IMR-90 (cell line): ENCODE results near the gene TNFRSF14. TPM values are rescaled to one million over a fixed set of nuclear protein-coding genes. Genes with fewer than 3 reads are reported as not detected.

Experiments used
- ATAC-seq: fragments of 200-7000 bp; cut with Tn5 transposase; 2 replicates; pipeline ENCODE4 v1.9.1; 2020; ENCODE audit warnings: low read depth, mild to moderate bottlenecking, moderate library complexity
- BruUV-seq: library from RNA; stranded (reverse); fragments of 400-500 nt; replicated peaks from 2 replicates; lab custom pipeline; 2021; lab: Mats Ljungman, UMichigan
- CTCF ChIA-PET: fragments of 300-600 bp; formaldehyde crosslinking; extraction: SDS; loops from one replicate; lab custom pipeline; 2021; ENCODE audit warnings: antibody characterized with exemption; lab: Yijun Ruan, JAX
- POLR2A ChIA-PET: fragments of 300-600 bp; sonication (Branson Sonifier 250); formaldehyde crosslinking; loops from one replicate; lab custom pipeline; 2022; ENCODE audit warnings: antibody characterized with exemption; ENCODE audit not compliant: unreplicated experiment; lab: Charles Lee
- DNase-seq: peaks from one replicate; pipeline ENCODE4 v3.0.0; 2013
- H2AFZ ChIP-seq: replicated peaks from 2 replicates; pipeline ENCODE3; 2013; ENCODE audit warnings: low read length, mild to moderate bottlenecking; ENCODE audit not compliant: poor library complexity
- H2AK5ac ChIP-seq: 2 replicates; pipeline ENCODE4 v1.6.1; 2013; ENCODE audit warnings: low read depth, low read length, inconsistent platforms
- H2AK9ac ChIP-seq: replicated peaks from 2 replicates; pipeline ENCODE3; 2013; ENCODE audit warnings: mild to moderate bottlenecking, low read depth, low read length, moderate library complexity; ENCODE audit not compliant: poor library complexity
- H2BK120ac ChIP-seq: 2 replicates; pipeline ENCODE4 v1.6.1; 2013; ENCODE audit warnings: low read depth, low read length, inconsistent platforms
- H2BK15ac ChIP-seq: 3 replicates; pipeline ENCODE4 v1.6.1; 2013; ENCODE audit warnings: low read depth, low read length, inconsistent platforms
- H2BK20ac ChIP-seq: 2 replicates; pipeline ENCODE4 v1.6.1; 2013; ENCODE audit warnings: low read depth, mild to moderate bottlenecking, inconsistent platforms, low read length, moderate library complexity
- H2BK5ac ChIP-seq: 2 replicates; pipeline ENCODE4 v1.6.1; 2013; ENCODE audit warnings: mild to moderate bottlenecking, low read depth, low read length, inconsistent platforms; ENCODE audit not compliant: poor library complexity, severe bottlenecking
- H3K14ac ChIP-seq: replicated peaks from 2 replicates; pipeline ENCODE4 v1.6.1; 2013; ENCODE audit warnings: low read depth, low read length, inconsistent platforms
- H3K18ac ChIP-seq: 2 replicates; pipeline ENCODE4 v1.6.1; 2013; ENCODE audit warnings: low read depth, low read length, control low read depth
- H3K23ac ChIP-seq: 2 replicates; pipeline ENCODE4 v1.6.1; 2013; ENCODE audit warnings: low read depth, low read length, inconsistent platforms
- H3K27ac ChIP-seq: 2 replicates; pipeline ENCODE4 v1.5.1; 2013; ENCODE audit warnings: mild to moderate bottlenecking, control low read depth, low read length; ENCODE audit not compliant: insufficient read depth
- H3K27me3 ChIP-seq: 2 replicates; pipeline ENCODE4 v1.6.1; 2013; ENCODE audit warnings: low read length; ENCODE audit not compliant: control insufficient read depth, insufficient read depth
- H3K36me3 ChIP-seq: 2 replicates; pipeline ENCODE4 v1.6.1; 2013; ENCODE audit warnings: low read length, mixed read lengths; ENCODE audit not compliant: control insufficient read depth, insufficient read depth
- H3K4ac ChIP-seq: 2 replicates; pipeline ENCODE4 v1.6.1; 2013; ENCODE audit warnings: low read depth, low read length, inconsistent platforms
- H3K4me1 ChIP-seq: 2 replicates; pipeline ENCODE4 v1.6.1; 2013; ENCODE audit warnings: low read length, mixed read lengths; ENCODE audit not compliant: control insufficient read depth, insufficient read depth
- H3K4me2 ChIP-seq: 2 replicates; pipeline ENCODE4 v1.6.1; 2013; ENCODE audit warnings: low read depth, mild to moderate bottlenecking, control low read depth, low read length, moderate library complexity
- H3K4me3 ChIP-seq: 2 replicates; pipeline ENCODE4 v1.5.1; 2013; ENCODE audit warnings: low read depth, mild to moderate bottlenecking, control low read depth, low read length, moderate library complexity; ENCODE audit not compliant: insufficient read depth
- H3K56ac ChIP-seq: 2 replicates; pipeline ENCODE4 v1.6.1; 2013; ENCODE audit warnings: low read length, inconsistent platforms; ENCODE audit not compliant: insufficient read depth; ENCODE audit errors: extremely low read depth
- H3K79me1 ChIP-seq, 2 experiments: 2 replicates each; pipeline ENCODE4 v1.6.1; 2013; ENCODE audit warnings: low read length in 2 of 2, inconsistent platforms in 1 of 2, low read depth in 1 of 2
- H3K9ac ChIP-seq: 2 replicates; pipeline ENCODE4 v1.6.1; 2013; ENCODE audit warnings: low read depth, low read length, control low read depth
- H3K9me1 ChIP-seq: 2 replicates; pipeline ENCODE4 v1.6.1; 2013; ENCODE audit warnings: low read length, inconsistent platforms; ENCODE audit not compliant: insufficient read depth
- H3K9me3 ChIP-seq: 2 replicates; pipeline ENCODE4 v1.6.1; 2013; ENCODE audit warnings: low read length; ENCODE audit not compliant: control insufficient read depth, insufficient read depth
- H4K20me1 ChIP-seq: 2 replicates; pipeline ENCODE4 v1.6.1; 2013; ENCODE audit warnings: low read length, inconsistent platforms; ENCODE audit not compliant: insufficient read depth
- H4K5ac ChIP-seq: 2 replicates; pipeline ENCODE4 v1.6.1; 2013; ENCODE audit warnings: mild to moderate bottlenecking, low read depth, low read length, control low read depth
- H4K8ac ChIP-seq, 2 experiments: 2 replicates each; pipeline ENCODE4 v1.6.1; 2013; ENCODE audit warnings: low read depth in 2 of 2, low read length in 2 of 2, control low read depth in 1 of 2, inconsistent platforms in 1 of 2
- H4K91ac ChIP-seq: 2 replicates; pipeline ENCODE4 v1.6.1; 2013; ENCODE audit warnings: low read depth, low read length, inconsistent platforms; ENCODE audit not compliant: insufficient read depth
- BHLHE40 ChIP-seq: fragments of 150-350 bp; IDR thresholded peaks from 2 replicates; pipeline ENCODE4 v1.6.1; 2016; ENCODE audit warnings: mild to moderate bottlenecking, low read depth, low read length
- CEBPB ChIP-seq: IDR thresholded peaks from 2 replicates; pipeline ENCODE4 v1.6.1; 2012; ENCODE audit warnings: low read depth, low read length, improper control_type of control experiment
- FOS ChIP-seq: fragments of 150-350 bp; IDR thresholded peaks from 2 replicates; pipeline ENCODE4 v1.6.1; 2016; ENCODE audit warnings: low read depth, low read length
- MAFK ChIP-seq: IDR thresholded peaks from 2 replicates; pipeline ENCODE4 v1.6.1; 2012; ENCODE audit warnings: low read depth, low read length, improper control_type of control experiment
- MAZ ChIP-seq: IDR thresholded peaks from 2 replicates; pipeline ENCODE4 v1.6.1; 2012; ENCODE audit warnings: low read depth, mild to moderate bottlenecking, low read length, improper control_type of control experiment, moderate library complexity, borderline replicate concordance
- MXI1 ChIP-seq: IDR thresholded peaks from 2 replicates; pipeline ENCODE4 v1.6.1; 2012; ENCODE audit warnings: low read depth, mild to moderate bottlenecking, low read length, moderate library complexity, borderline replicate concordance
- NFE2L2 ChIP-seq: fragments of 150-350 bp; IDR thresholded peaks from 2 replicates; pipeline ENCODE4 v1.6.1; 2016; ENCODE audit warnings: low read depth, mild to moderate bottlenecking, low read length
- POLR2A ChIP-seq: IDR thresholded peaks from 2 replicates; pipeline ENCODE4 v1.6.1; 2012; ENCODE audit warnings: mild to moderate bottlenecking, low read depth, low read length
- RAD21 ChIP-seq: IDR thresholded peaks from 2 replicates; pipeline ENCODE4 v1.6.1; 2012; ENCODE audit warnings: low read length, improper control_type of control experiment
- RCOR1 ChIP-seq: IDR thresholded peaks from 2 replicates; pipeline ENCODE4 v1.6.1; 2012; ENCODE audit warnings: mild to moderate bottlenecking, low read length, improper control_type of control experiment; ENCODE audit not compliant: insufficient replicate concordance
- RFX5 ChIP-seq: IDR thresholded peaks from 2 replicates; pipeline ENCODE4 v1.8.0; 2012; ENCODE audit warnings: low read depth, mild to moderate bottlenecking, low read length, moderate library complexity
- SMC3 ChIP-seq: fragments of 150-350 bp; IDR thresholded peaks from 2 replicates; pipeline ENCODE4 v1.6.1; 2016; ENCODE audit warnings: low read depth, mild to moderate bottlenecking, antibody characterized with exemption, low read length, moderate library complexity
- WGBS, 2 experiments: methylation state at CpG; one replicate each; pipeline versions ENCODE4 v1.1.5 to v1.1.7; 2013; ENCODE audit warnings: missing lambda C conversion rate in 2 of 2; ENCODE audit not compliant: insufficient read length in 1 of 2; ENCODE audit errors: extremely low coverage in 2 of 2; 5-methylcytosine and 5-hydroxymethylcytosine counted together
- dilution Hi-C: fragments of 300-500 bp; cut with HindIII; formaldehyde crosslinking; loops from one replicate; pipeline ENCODE4 v1.14.3; 2018; ENCODE audit warnings: low sequenced_read_pairs; ENCODE audit not compliant: unreplicated experiment
- in situ Hi-C: fragments of 300-500 bp; cut with MboI; formaldehyde crosslinking; loops from 3 replicates; pipeline ENCODE4 v1.14.3; 2019; ENCODE audit warnings: low sequenced_read_pairs, inconsistent platforms, mixed read lengths
- intact Hi-C: fragments of 100-400 bp; cut with micrococcal nuclease; formaldehyde crosslinking; loops from 2 replicates; pipeline ENCODE4 v1.10.0; 2022
- polyA plus RNA-seq, 3 experiments: library from polyadenylated mRNA; depleted of rRNA; stranded (reverse); fragments of >200 nt; gene quantifications; 2 replicates each; pipeline ENCODE4 v1.2.3, GENCODE V29; 2012; ENCODE audit warnings: low replicate concordance in 1 of 3
- total RNA-seq: library from RNA; depleted of rRNA; stranded (reverse); fragments of >200 nt; gene quantifications from 2 replicates; pipeline ENCODE4 v1.2.3, GENCODE V29; 2012
- TF ChIP-seq, protein P1 (sequence below): fragments of 150-350 bp; IDR thresholded peaks from 2 replicates; pipeline ENCODE4 v1.6.1; 2017; ENCODE audit warnings: mild to moderate bottlenecking, antibody characterized with exemption, low read length, low read depth
- TF ChIP-seq, protein P2 (sequence below): conservative IDR thresholded peaks from 2 replicates; pipeline ENCODE4 v1.5.1; 2012; ENCODE audit warnings: mild to moderate bottlenecking, low read depth, low read length, improper control_type of control experiment

TNFRSF14 gene
- total and polyA plus RNA-seq, 2 of the 4 experiments (the other 2 are of a cell fraction), result 1.3 to 4.2 TPM

DNA sequence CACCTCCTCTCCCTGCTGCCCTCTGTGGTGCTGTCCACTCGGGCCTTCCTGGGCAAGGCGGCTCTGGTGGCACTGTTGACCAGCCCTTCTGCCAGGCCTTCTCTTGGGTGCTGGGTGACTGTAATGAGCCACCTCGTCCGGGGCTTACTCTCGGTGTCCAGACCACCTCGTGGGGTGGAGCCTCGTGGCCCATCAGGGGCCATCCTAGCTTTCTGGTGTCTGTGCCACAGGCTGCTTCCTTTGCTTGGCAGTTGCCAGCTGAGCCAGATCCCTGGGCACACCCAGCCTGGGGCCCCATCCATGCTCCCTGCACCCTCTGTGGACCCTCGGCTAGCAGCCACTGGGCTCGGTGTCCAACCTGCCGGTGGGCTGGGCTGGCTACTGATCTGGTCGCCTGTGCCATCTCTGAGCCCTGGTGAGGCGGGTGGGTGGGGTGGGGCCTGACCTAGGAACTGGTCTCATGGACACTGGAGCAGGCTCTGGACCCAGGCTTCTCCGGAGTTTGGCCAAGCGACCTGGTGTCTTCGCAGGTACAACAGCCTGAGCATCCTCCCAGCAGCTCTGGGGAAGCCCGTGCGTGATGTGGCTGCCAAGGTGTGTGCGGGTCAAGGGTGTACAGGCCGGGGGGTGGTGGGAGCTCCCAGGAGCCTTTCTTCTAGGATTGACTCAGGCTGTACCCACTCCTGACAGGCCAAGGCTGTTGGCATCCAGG is 31.8 kb downstream of the TNFRSF14 start (continued):
- no peak for TF ChIP-seq BHLHE40

DNA sequence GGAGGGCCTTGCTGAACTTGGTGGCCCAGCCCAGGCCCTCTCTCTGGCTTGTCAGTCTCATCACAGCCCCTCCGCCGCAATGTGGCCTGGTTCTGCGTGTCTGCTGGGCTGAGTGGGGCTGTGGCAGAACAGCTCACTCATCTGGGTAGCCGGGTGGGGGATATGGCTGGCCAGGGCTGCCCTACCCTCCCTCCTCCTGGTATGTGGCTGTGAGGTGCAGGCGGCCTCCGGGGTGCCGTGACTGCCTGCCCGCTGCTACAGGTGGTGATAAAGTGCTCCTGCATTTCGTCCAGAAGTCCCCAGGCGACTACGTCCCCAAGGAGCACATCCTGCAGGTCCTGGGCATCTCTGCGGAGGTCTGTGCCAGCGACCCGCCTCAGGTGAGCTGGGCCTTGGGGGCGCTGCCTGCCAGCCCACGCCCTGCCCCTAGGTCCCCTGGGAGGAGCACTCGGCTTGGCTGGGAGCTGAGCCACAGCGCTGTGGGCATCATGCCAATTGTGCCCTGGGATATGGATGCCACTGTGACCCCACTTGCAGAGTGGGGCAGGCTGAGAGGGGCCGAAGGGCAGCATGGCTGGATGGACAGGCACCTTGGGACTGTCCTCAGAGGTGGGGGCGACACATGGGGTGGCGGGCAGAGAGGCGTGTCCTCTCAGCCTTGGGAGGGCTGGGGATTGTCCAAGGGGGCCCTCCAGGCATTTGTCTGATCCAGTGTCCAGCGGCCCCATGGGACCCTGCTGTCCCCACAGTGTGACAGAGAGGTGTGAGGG is 32.7 kb downstream of the TNFRSF14 start:
- ChIA-PET POLR2A (no interaction called here), CTCF (no interaction called here)
- Histone ChIP-seq H4K5ac (no peak overlapping the region), H3K4me3 (no peak overlapping the region), H4K91ac (no peak overlapping the region), H3K27me3 (no peaks in the 10 kb centered on the region; the same call in 1 of the 2 replicates), H3K79me1 (peaks cover 0 to 24% of the 10 kb centered on the region in 2 experiments; a peak in 2 of 4 replicates), H3K23ac (no peak overlapping the region), H3K14ac (no peak overlapping the region), H3K4me1 (peaks cover 11% of the 10 kb centered on the region), H4K20me1 (no peaks in the 10 kb centered on the region; the same call in 1 of the 2 replicates), H3K9me1 (peaks cover 4% of the 10 kb centered on the region), H2BK15ac (no peak overlapping the region), H3K9me3 (no peaks in the 10 kb centered on the region), H2BK20ac (no peak overlapping the region), H2BK5ac (no peak overlapping the region), H3K36me3 (peaks cover 2% of the 10 kb centered on the region; the same call in 1 of the 2 replicates), H2BK120ac (no peak overlapping the region), H3K4me2 (no peak overlapping the region), H3K18ac (no peak overlapping the region), H2AK5ac (no peak overlapping the region), H3K9ac (no peak overlapping the region), H3K27ac (no peak overlapping the region), H4K8ac (no peak overlapping the region), H2AK9ac (no peak overlapping the region), H3K4ac (no peak overlapping the region), H3K56ac (no peak overlapping the region), H2AFZ (no peak overlapping the region)
- no TSS peak for BruUV-seq
- no peak for TF ChIP-seq RFX5
- no peak for TF ChIP-seq RCOR1
- no peak for TF ChIP-seq FOS
- TF ChIP-seq NFE2L2, result no peak
- no peak for TF ChIP-seq RAD21
- TF ChIP-seq MAFK, result no peak
- no peak for TF ChIP-seq SMC3
- no peak for TF ChIP-seq MXI1
- TF ChIP-seq MAZ, result no peak
- no peak for TF ChIP-seq CEBPB
- no peak for TF ChIP-seq POLR2A
- TF ChIP-seq, protein P1, sequence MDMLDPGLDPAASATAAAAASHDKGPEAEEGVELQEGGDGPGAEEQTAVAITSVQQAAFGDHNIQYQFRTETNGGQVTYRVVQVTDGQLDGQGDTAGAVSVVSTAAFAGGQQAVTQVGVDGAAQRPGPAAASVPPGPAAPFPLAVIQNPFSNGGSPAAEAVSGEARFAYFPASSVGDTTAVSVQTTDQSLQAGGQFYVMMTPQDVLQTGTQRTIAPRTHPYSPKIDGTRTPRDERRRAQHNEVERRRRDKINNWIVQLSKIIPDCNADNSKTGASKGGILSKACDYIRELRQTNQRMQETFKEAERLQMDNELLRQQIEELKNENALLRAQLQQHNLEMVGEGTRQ, result no peak
- TF ChIP-seq, protein P2, sequence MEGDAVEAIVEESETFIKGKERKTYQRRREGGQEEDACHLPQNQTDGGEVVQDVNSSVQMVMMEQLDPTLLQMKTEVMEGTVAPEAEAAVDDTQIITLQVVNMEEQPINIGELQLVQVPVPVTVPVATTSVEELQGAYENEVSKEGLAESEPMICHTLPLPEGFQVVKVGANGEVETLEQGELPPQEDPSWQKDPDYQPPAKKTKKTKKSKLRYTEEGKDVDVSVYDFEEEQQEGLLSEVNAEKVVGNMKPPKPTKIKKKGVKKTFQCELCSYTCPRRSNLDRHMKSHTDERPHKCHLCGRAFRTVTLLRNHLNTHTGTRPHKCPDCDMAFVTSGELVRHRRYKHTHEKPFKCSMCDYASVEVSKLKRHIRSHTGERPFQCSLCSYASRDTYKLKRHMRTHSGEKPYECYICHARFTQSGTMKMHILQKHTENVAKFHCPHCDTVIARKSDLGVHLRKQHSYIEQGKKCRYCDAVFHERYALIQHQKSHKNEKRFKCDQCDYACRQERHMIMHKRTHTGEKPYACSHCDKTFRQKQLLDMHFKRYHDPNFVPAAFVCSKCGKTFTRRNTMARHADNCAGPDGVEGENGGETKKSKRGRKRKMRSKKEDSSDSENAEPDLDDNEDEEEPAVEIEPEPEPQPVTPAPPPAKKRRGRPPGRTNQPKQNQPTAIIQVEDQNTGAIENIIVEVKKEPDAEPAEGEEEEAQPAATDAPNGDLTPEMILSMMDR, result no peak
- in situ Hi-C loops (no loop called here), dilution Hi-C loops (no loop called here), intact Hi-C loops (no loop called here)
- ATAC-seq, result no peak
- WGBS, 2 experiments, result 94% methylated on average over 11 of the region's 23 CpGs; no CpG with 5 or more reads in 1 of the 2 experiments
- no peak for DNase-seq
